Prostate gland (tissue), 2 donors: ENCODE measurements around the gene MEX3D.

Experiments
- POLR2A ChIP-seq: fragments of 450-650 bp; IDR thresholded peaks from one replicate; pipeline ENCODE4 v1.6.1; 2016; ENCODE audit warnings: antibody characterized with exemption, mild to moderate bottlenecking
- POLR2AphosphoS5 ChIP-seq: sonication (generic); formaldehyde crosslinking; IDR thresholded peaks from one replicate; pipeline ENCODE4 v1.6.1; 2017; ENCODE audit warnings: antibody characterized with exemption
- TF ChIP-seq, protein P1 (sequence below), 4 experiments: fragments of 200-600 bp in 2 of 4; fragments of 450-650 bp in 2 of 4; sonication (generic) in 2 of 4; IDR thresholded peaks; 1 replicate in 3 of 4; 2 replicates in 1 of 4; pipeline ENCODE4 v1.5.1; 2016 to 2019; ENCODE audit warnings: antibody characterized with exemption in 4 of 4, mild to moderate bottlenecking in 2 of 4, moderate library complexity in 2 of 4

- TF ChIP-seq, protein P1, sequence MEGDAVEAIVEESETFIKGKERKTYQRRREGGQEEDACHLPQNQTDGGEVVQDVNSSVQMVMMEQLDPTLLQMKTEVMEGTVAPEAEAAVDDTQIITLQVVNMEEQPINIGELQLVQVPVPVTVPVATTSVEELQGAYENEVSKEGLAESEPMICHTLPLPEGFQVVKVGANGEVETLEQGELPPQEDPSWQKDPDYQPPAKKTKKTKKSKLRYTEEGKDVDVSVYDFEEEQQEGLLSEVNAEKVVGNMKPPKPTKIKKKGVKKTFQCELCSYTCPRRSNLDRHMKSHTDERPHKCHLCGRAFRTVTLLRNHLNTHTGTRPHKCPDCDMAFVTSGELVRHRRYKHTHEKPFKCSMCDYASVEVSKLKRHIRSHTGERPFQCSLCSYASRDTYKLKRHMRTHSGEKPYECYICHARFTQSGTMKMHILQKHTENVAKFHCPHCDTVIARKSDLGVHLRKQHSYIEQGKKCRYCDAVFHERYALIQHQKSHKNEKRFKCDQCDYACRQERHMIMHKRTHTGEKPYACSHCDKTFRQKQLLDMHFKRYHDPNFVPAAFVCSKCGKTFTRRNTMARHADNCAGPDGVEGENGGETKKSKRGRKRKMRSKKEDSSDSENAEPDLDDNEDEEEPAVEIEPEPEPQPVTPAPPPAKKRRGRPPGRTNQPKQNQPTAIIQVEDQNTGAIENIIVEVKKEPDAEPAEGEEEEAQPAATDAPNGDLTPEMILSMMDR (IDR thresholded peaks at IDR 0.05), result no peak
- TF ChIP-seq POLR2A, result no peak
- TF ChIP-seq POLR2AphosphoS5, result no peak
Observed at GRCh38 chr19:1570836-1571235, 2.7 kb upstream of the MEX3D start.
